ENCODE measurements around the gene NINL.

Gene NINL

GRCh38 chr20:25534845-25535244 lies 50.5 kb downstream of the NINL start:
- TF ChIP-seq CTCF (IDR thresholded peaks at IDR 0.05; ENCODE audit: low read depth, low read length): no peak
- DNase-seq (ENCODE audit: low read depth, low spot score): no peak
- H3K4me3 ChIP-seq (ENCODE audit: low read depth, low read length): no peak overlapping the region
- in situ Hi-C loops (cut with HindIII; ENCODE audit: low sequenced_read_pairs): no loop called here

GRCh38 chr20:25533920-25534700 lies 51.2 kb downstream of the NINL start:
- in situ Hi-C loops (cut with HindIII; ENCODE audit: low sequenced_read_pairs): no loop called here
- no peak for DNase-seq (ENCODE audit: low read depth, low spot score)
- no peak overlapping the region for H3K4me3 ChIP-seq (ENCODE audit: low read depth, low read length)
- TF ChIP-seq CTCF (IDR thresholded peaks at IDR 0.05; ENCODE audit: low read depth, low read length): no peak

- H3K4me3 ChIP-seq (ENCODE audit: low read depth, low read length): peak overlapping the region; percentile 23
- no peak for TF ChIP-seq CTCF (IDR thresholded peaks at IDR 0.05; ENCODE audit: low read depth, low read length)
- in situ Hi-C loops (cut with HindIII; ENCODE audit: low sequenced_read_pairs): no loop called here
- peak; percentile 47 for DNase-seq (ENCODE audit: low read depth, low spot score)
Measured at GRCh38 chr20:25532971-25533391, 52.4 kb downstream of the NINL start.

GRCh38 chr20:25532015-25532751 lies 53.1 kb downstream of the NINL start:
- in situ Hi-C loops (cut with HindIII; ENCODE audit: low sequenced_read_pairs): no loop called here
- no peak for DNase-seq (ENCODE audit: low read depth, low spot score)
- peak; percentile 18 for TF ChIP-seq CTCF (IDR thresholded peaks at IDR 0.05; ENCODE audit: low read depth, low read length)
- no peak overlapping the region for H3K4me3 ChIP-seq (ENCODE audit: low read depth, low read length)

GRCh38 chr20:25529295-25529951 lies 55.9 kb downstream of the NINL start:
- no peak overlapping the region for H3K4me3 ChIP-seq (ENCODE audit: low read depth, low read length)
- DNase-seq (ENCODE audit: low read depth, low spot score): no peak
- TF ChIP-seq CTCF (IDR thresholded peaks at IDR 0.05; ENCODE audit: low read depth, low read length): no peak
- in situ Hi-C loops (cut with HindIII; ENCODE audit: low sequenced_read_pairs): no loop called here

GRCh38 chr20:25527949-25528348 lies 57.4 kb downstream of the NINL start:
- no peak for TF ChIP-seq CTCF (IDR thresholded peaks at IDR 0.05; ENCODE audit: low read depth, low read length)
- in situ Hi-C loops (cut with HindIII; ENCODE audit: low sequenced_read_pairs): no loop called here
- no peak for DNase-seq (ENCODE audit: low read depth, low spot score)
- H3K4me3 ChIP-seq (ENCODE audit: low read depth, low read length): no peak overlapping the region
